ENCODE measurements around the gene KASH5. TPM values are rescaled to one million over a fixed set of nuclear protein-coding genes. Genes with fewer than 3 reads are reported as not detected.

Gene KASH5
- total RNA-seq, 1 experiment from 2014 or later = 0.37 TPM

- no peaks in the 10 kb centered on the region for H3K9me3 ChIP-seq (ENCODE audit: low read depth, low read length, poor library complexity, severe bottlenecking)
- no peak for DNase-seq (ENCODE audit: low spot score)
- intact Hi-C loops (cut with micrococcal nuclease; ENCODE audit: unreplicated experiment) = no loop called here
- BruUV-seq (replicated peaks) = no TSS peak
- POLR2A ChIA-PET (ENCODE audit: low non-redundant PET) = no interaction called here
- CTCF ChIA-PET = no interaction called here
- no peak overlapping the region for H3K4me3 ChIP-seq (ENCODE audit: low read depth, low read length, poor library complexity, severe bottlenecking)
- no peak for TF ChIP-seq CTCF (conservative IDR thresholded peaks at IDR 0.05; ENCODE audit: low read depth, low read length)
- TF ChIP-seq EZH2 (IDR thresholded peaks at IDR 0.05; ENCODE audit: borderline replicate concordance, low read depth, low read length, poor library complexity, severe bottlenecking) = no peak
- no peak overlapping the region for H3K27ac ChIP-seq (ENCODE audit: low read depth, low read length, poor library complexity, severe bottlenecking)
- H3K4me1 ChIP-seq (ENCODE audit: insufficient read depth, low read length, poor library complexity, severe bottlenecking) = peaks cover 5% of the 10 kb centered on the region
- no peaks in the 10 kb centered on the region for H3K27me3 ChIP-seq (replicated peaks; ENCODE audit: insufficient read depth, low read depth, low read length, poor library complexity)
- H3K36me3 ChIP-seq (ENCODE audit: insufficient read depth, low read length, poor library complexity, severe bottlenecking) = no peaks in the 10 kb centered on the region
These were observed 20.9 kb downstream of the KASH5 start for GRCh38 chr19:49408816-49409440.

DNA sequence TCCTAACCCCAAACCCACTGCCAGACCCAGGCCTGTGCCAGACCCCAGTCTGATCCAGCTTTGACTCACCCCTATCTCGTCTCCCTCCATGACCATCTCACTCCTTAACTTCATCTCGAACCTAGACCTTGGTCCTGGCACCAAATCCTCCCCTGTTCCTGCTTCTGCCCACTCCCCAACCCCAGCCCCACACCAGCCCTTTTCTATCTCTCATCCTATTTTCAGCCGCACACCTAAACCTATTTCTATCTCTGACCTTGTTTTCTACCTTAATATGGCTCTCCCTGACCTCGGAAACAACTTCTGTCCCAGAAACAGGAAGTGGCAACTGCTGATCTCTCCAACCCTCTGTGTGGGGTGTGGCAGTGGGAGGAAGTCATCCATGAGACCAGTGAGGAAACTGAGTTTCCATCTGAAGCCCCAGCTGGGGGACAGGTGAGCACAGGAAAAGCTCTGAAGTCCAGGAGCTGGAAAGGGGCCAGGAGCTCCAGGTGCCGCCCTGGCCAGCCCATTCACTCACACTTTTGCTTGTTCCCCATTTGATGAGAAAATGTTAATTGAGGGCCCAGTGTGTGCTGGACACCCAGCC, 21.5 kb downstream of the KASH5 start:
- TF ChIP-seq EZH2 (IDR thresholded peaks at IDR 0.05; ENCODE audit: borderline replicate concordance, low read depth, low read length, poor library complexity, severe bottlenecking) (no peak), CTCF (conservative IDR thresholded peaks at IDR 0.05; ENCODE audit: low read depth, low read length) (no peak)
- Histone ChIP-seq H3K27ac (ENCODE audit: low read depth, low read length, poor library complexity, severe bottlenecking) (no peak overlapping the region), H3K27me3 (replicated peaks; ENCODE audit: insufficient read depth, low read depth, low read length, poor library complexity) (no peaks in the 10 kb centered on the region), H3K4me3 (ENCODE audit: low read depth, low read length, poor library complexity, severe bottlenecking) (no peak overlapping the region), H3K4me1 (ENCODE audit: insufficient read depth, low read length, poor library complexity, severe bottlenecking) (no peaks in the 10 kb centered on the region), H3K9me3 (ENCODE audit: low read depth, low read length, poor library complexity, severe bottlenecking) (no peaks in the 10 kb centered on the region), H3K36me3 (ENCODE audit: insufficient read depth, low read length, poor library complexity, severe bottlenecking) (no peaks in the 10 kb centered on the region)
- intact Hi-C loops (cut with micrococcal nuclease; ENCODE audit: unreplicated experiment) = no loop called here
- CTCF ChIA-PET = no interaction called here
- POLR2A ChIA-PET (ENCODE audit: low non-redundant PET) = interaction anchor here (0.7 kb wide), 1 partner anchor 67 kb away, joined by 8 read pairs; no protein-coding TSS in a partner anchor
- BruUV-seq (replicated peaks) = no TSS peak
- DNase-seq (ENCODE audit: low spot score) = no peak

DNA sequence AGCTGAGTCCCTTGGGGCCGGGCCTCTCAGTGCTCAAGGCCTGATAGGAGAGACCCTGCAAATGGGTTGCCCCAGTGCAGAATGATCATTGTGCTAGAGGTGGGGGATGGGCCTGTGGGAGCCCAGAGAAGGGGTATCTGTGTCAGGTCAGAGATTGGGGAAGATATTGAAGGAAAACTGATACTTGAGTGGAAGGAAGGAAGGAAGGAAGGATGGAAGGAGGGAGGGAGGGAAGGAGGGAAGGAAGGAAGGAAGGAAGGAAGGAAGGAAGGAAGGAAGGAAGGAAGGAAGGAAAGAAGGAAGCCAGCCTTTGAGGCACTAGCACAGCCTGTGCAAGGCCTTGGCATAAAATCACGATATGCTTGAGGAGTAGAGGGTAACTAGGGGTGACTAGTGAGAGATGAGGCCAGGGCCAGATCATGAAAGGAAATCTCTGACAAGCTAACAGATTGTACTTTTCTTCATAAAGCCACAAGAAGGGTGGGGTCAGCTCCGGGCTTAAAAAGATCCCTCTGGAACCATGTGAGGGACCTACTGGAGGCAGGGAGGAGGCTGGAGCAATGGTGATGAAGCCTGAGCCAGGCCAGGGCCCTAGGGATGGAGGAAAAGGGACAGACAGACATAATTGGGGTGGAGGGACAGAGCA, 23.8 kb downstream of the KASH5 start:
- DNase-seq (ENCODE audit: low spot score) = no peak
- no TSS peak for BruUV-seq (replicated peaks)
- Histone ChIP-seq H3K27me3 (replicated peaks; ENCODE audit: insufficient read depth, low read depth, low read length, poor library complexity) (no peaks in the 10 kb centered on the region), H3K9me3 (ENCODE audit: low read depth, low read length, poor library complexity, severe bottlenecking) (no peaks in the 10 kb centered on the region), H3K4me1 (ENCODE audit: insufficient read depth, low read length, poor library complexity, severe bottlenecking) (no peaks in the 10 kb centered on the region), H3K4me3 (ENCODE audit: low read depth, low read length, poor library complexity, severe bottlenecking) (no peak overlapping the region), H3K36me3 (ENCODE audit: insufficient read depth, low read length, poor library complexity, severe bottlenecking) (no peaks in the 10 kb centered on the region), H3K27ac (ENCODE audit: low read depth, low read length, poor library complexity, severe bottlenecking) (no peak overlapping the region)
- POLR2A ChIA-PET (ENCODE audit: low non-redundant PET) = interaction anchor here (0.6 kb wide), 1 partner anchor 305 kb away, joined by 4 read pairs; no protein-coding TSS in a partner anchor
- TF ChIP-seq CTCF (conservative IDR thresholded peaks at IDR 0.05; ENCODE audit: low read depth, low read length) (no peak), EZH2 (IDR thresholded peaks at IDR 0.05; ENCODE audit: borderline replicate concordance, low read depth, low read length, poor library complexity, severe bottlenecking) (no peak)
- intact Hi-C loops (cut with micrococcal nuclease; ENCODE audit: unreplicated experiment) = no loop called here
- CTCF ChIA-PET = no interaction called here

Measured in A673 (cell line).